OCI-LY1 (cell line): ENCODE results near the gene TCTN3.

Source experiments
- H2AFZ ChIP-seq: fragments of 200-600 bp; sonication (generic), shearing (Covaris generic); 2 replicates; pipeline ENCODE4 v1.6.0; 2014; ENCODE audit warnings: antibody characterized with exemption, mild to moderate bottlenecking, low read length
- H3F3A ChIP-seq: fragments of 200-600 bp; sonication (generic), shearing (Covaris generic); 2 replicates; pipeline ENCODE4 v1.6.0; 2014; ENCODE audit warnings: mild to moderate bottlenecking, antibody characterized with exemption, low read length, moderate library complexity; ENCODE audit not compliant: insufficient read depth
- H3K27ac ChIP-seq: fragments of 200-600 bp; sonication (generic); 2 replicates; pipeline ENCODE4 v1.5.1; 2014; ENCODE audit warnings: low read length, mixed run types, mild to moderate bottlenecking, low read depth; ENCODE audit not compliant: poor library complexity, severe bottlenecking
- H3K27me3 ChIP-seq: fragments of 200-600 bp; sonication (generic); 2 replicates; pipeline ENCODE4 v1.6.0; 2014; ENCODE audit warnings: antibody characterized with exemption, mild to moderate bottlenecking, low read length, moderate library complexity; ENCODE audit not compliant: insufficient read depth
- H3K36me3 ChIP-seq: fragments of 200-600 bp; sonication (generic); 2 replicates; pipeline ENCODE4 v1.6.1; 2014; ENCODE audit warnings: mild to moderate bottlenecking, antibody characterized with exemption, low read length, moderate library complexity, mixed read lengths; ENCODE audit not compliant: insufficient read depth
- H3K4me1 ChIP-seq: fragments of 200-600 bp; sonication (generic); 2 replicates; pipeline ENCODE4 v1.5.1; 2014; ENCODE audit warnings: mild to moderate bottlenecking, low read length, moderate library complexity; ENCODE audit not compliant: insufficient read depth, severe bottlenecking
- H3K4me2 ChIP-seq: fragments of 200-600 bp; sonication (generic), shearing (Covaris generic); 2 replicates; pipeline ENCODE4 v1.6.1; 2014; ENCODE audit warnings: low read length
- H3K4me3 ChIP-seq: fragments of 200-600 bp; sonication (generic); 2 replicates; pipeline ENCODE4 v1.5.1; 2014; ENCODE audit warnings: low read length, low read depth, mild to moderate bottlenecking, mixed read lengths; ENCODE audit not compliant: poor library complexity, severe bottlenecking
- H3K79me2 ChIP-seq: fragments of 200-600 bp; shearing (Covaris generic); 2 replicates; pipeline ENCODE4 v1.6.1; 2016; ENCODE audit warnings: mixed run types, low read length, mixed read lengths; ENCODE audit not compliant: insufficient read depth
- H3K9ac ChIP-seq: fragments of 200-600 bp; sonication (generic), shearing (Covaris generic); 2 replicates; pipeline ENCODE4 v1.6.1; 2014; ENCODE audit warnings: mild to moderate bottlenecking, low read length, mixed read lengths
- H3K9me2 ChIP-seq: fragments of 200-600 bp; sonication (generic), shearing (Covaris generic); 2 replicates; pipeline ENCODE4 v1.6.1; 2014; ENCODE audit warnings: low read depth, mild to moderate bottlenecking, low read length, mixed read lengths
- H3K9me3 ChIP-seq: fragments of 200-600 bp; shearing (Covaris generic); 2 replicates; pipeline ENCODE4 v1.6.1; 2014; ENCODE audit warnings: low read length, mixed read lengths
- H4K20me1 ChIP-seq: fragments of 200-600 bp; sonication (generic), shearing (Covaris generic); 2 replicates; pipeline ENCODE4 v1.6.0; 2016; ENCODE audit warnings: mild to moderate bottlenecking, low read length; ENCODE audit not compliant: insufficient read depth
- EZH2 ChIP-seq: fragments of 200-600 bp; sonication (generic), shearing (Covaris generic); IDR thresholded peaks from 2 replicates; pipeline ENCODE4 v1.8.0; 2017; ENCODE audit warnings: borderline replicate concordance, mixed run types, mild to moderate bottlenecking, antibody characterized with exemption, low read length, moderate library complexity, mixed read lengths
- TF ChIP-seq, protein P1 (sequence below): fragments of 200-600 bp; sonication (generic), shearing (Covaris generic); IDR thresholded peaks from 2 replicates; pipeline ENCODE4 v1.5.1; 2017; ENCODE audit warnings: mild to moderate bottlenecking, antibody characterized with exemption, low read length, moderate library complexity, mixed read lengths

Gene TCTN3

GRCh38 chr10:95618101-95618500 is 75.6 kb downstream of the TCTN3 start:
- Histone ChIP-seq H3K79me2 (no peaks in the 10 kb centered on the region), H3K27me3 (no peaks in the 10 kb centered on the region), H3K36me3 (peaks cover 39% of the 10 kb centered on the region), H3K4me2 (no peak overlapping the region), H3K9ac (no peak overlapping the region), H3K4me1 (no peaks in the 10 kb centered on the region), H2AFZ (no peak overlapping the region), H3K27ac (no peak overlapping the region), H3K9me3 (no peaks in the 10 kb centered on the region), H3K9me2 (no peaks in the 10 kb centered on the region), H3F3A (no peaks in the 10 kb centered on the region), H3K4me3 (no peak overlapping the region), H4K20me1 (no peaks in the 10 kb centered on the region)
- TF ChIP-seq EZH2: no peak
- TF ChIP-seq, protein P1, sequence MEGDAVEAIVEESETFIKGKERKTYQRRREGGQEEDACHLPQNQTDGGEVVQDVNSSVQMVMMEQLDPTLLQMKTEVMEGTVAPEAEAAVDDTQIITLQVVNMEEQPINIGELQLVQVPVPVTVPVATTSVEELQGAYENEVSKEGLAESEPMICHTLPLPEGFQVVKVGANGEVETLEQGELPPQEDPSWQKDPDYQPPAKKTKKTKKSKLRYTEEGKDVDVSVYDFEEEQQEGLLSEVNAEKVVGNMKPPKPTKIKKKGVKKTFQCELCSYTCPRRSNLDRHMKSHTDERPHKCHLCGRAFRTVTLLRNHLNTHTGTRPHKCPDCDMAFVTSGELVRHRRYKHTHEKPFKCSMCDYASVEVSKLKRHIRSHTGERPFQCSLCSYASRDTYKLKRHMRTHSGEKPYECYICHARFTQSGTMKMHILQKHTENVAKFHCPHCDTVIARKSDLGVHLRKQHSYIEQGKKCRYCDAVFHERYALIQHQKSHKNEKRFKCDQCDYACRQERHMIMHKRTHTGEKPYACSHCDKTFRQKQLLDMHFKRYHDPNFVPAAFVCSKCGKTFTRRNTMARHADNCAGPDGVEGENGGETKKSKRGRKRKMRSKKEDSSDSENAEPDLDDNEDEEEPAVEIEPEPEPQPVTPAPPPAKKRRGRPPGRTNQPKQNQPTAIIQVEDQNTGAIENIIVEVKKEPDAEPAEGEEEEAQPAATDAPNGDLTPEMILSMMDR: no peak

- Histone ChIP-seq H3K27ac (no peak overlapping the region), H3K9me3 (no peaks in the 10 kb centered on the region), H4K20me1 (no peaks in the 10 kb centered on the region), H3K36me3 (peaks cover 53% of the 10 kb centered on the region), H3K4me3 (no peak overlapping the region), H3K27me3 (no peaks in the 10 kb centered on the region), H2AFZ (no peak overlapping the region), H3K9ac (no peak overlapping the region), H3K4me1 (no peaks in the 10 kb centered on the region), H3K79me2 (no peaks in the 10 kb centered on the region), H3F3A (no peaks in the 10 kb centered on the region), H3K9me2 (no peaks in the 10 kb centered on the region), H3K4me2 (no peak overlapping the region)
- no peak for TF ChIP-seq EZH2
- TF ChIP-seq, protein P1: no peak
These were observed 77.3 kb downstream of the TCTN3 start for GRCh38 chr10:95616446-95616845.
